ENCODE measurements around the gene CAPN10. TPM values are rescaled to one million over a fixed set of nuclear protein-coding genes. Genes with fewer than 3 reads are reported as not detected.
A peak's percentile ranks its signal among the peaks of the same experiment; 100 is the strongest.
"Not testable (repeated sequence)": the region's sequence is repeated elsewhere in the genome, so short reads cannot be mapped to it uniquely, and the experiment has no call there.

Gene CAPN10
- 10 to 100 TPM; 21.2 to 44.3 (median 36.2) TPM for total RNA-seq
- polyA plus RNA-seq = 40.1 TPM
- long read RNA-seq, donor 1, transcript CAPN10-201 (12 exons, 2,453 nt) = minor isoform, 9 of 140 reads
- long read RNA-seq, donor 1, transcript CAPN10-207 (12 exons, 2,644 nt) = major isoform, 57 of 140 reads
- long read RNA-seq, donor 1, partial matches to known transcripts = 48 of 140 reads
- long read RNA-seq, donor 1, other reads (novel, unspliced or antisense) = 20 of 140 reads
- long read RNA-seq, donor 2, transcript CAPN10-207 (12 exons, 2,644 nt) = major isoform, 43 of 104 reads
- long read RNA-seq, donor 2, transcript CAPN10-201 (12 exons, 2,453 nt) = minor isoform, 7 of 104 reads
- long read RNA-seq, donor 2, partial matches to known transcripts = 34 of 104 reads
- long read RNA-seq, donor 2, other reads (novel, unspliced or antisense) = 16 of 104 reads
- long read RNA-seq, donor 3, partial matches to known transcripts = 12 of 22 reads
- long read RNA-seq, donor 3, other reads (novel, unspliced or antisense) = 6 of 22 reads
- long read RNA-seq, donor 4, transcript CAPN10-207 (12 exons, 2,644 nt) = major isoform, 23 of 66 reads
- long read RNA-seq, donor 4, partial matches to known transcripts = 19 of 66 reads
- long read RNA-seq, donor 4, other reads (novel, unspliced or antisense) = 20 of 66 reads

DNA sequence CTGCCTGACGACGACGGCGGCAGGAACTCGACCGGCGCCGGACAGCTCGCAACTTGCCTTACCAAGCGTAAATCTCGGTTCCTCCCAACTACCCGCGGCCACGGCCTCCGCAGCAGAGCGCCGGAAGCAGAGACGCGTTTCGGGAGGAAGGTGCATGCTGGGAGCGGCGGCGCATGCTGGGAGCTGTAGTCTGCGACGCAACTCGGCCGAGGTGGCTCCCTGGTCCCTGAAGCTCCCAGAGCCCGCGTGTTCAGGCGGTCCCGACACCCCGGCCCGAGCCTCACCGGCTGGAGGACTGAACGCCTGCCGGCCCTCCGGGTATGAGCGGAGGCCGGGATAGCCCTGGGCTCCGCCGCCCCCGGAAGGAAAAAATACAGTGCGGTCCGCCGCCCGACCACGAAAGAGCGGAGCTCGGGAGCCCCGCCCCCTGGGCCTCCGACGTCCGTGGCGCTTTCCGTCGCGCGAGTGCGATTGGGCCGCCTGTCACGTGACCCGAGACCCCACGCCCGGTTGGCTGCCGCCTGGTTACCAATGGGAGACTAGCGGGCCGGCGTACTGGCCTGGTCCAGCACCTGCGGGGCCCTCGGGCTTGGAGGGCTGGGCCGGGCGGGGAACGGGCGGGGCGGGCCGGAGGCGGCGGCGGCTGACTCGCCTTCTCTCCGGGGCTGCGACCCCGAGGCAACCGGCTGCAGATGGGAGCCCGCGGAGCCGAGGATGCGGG is at the start of gene CAPN10:
TSS of gene CAPN10 (plus strand) at position 537 of the 721 bp plus-strand sequence. CDS start at position 715, 178 bp downstream.
- peaks cover 15% of the 10 kb centered on the region for H3K4me1 ChIP-seq (ENCODE audit: control insufficient read depth, insufficient read depth, low read length)
- no peaks in the 10 kb centered on the region for H3K9me3 ChIP-seq (ENCODE audit: control insufficient read depth, low read length)
- intact Hi-C loops (cut with DNase I) = no loop called here
- H3K27me3 ChIP-seq (ENCODE audit: control insufficient read depth, insufficient read depth) = no peaks in the 10 kb centered on the region
- DNase-seq = peak; percentile 99
- H3K4me3 ChIP-seq (ENCODE audit: low read length) = peak within 1 kb of the TSS; percentile 79
- H3K27ac ChIP-seq (ENCODE audit: low read length) = peak within 1 kb of the TSS; percentile 82
- under 1% methylated on average over 88 of the region's 88 CpGs for WGBS
- ATAC-seq = peak; percentile 97

- Histone ChIP-seq H3K4me3 (ENCODE audit: low read length) (no peak overlapping the region), H3K27me3 (ENCODE audit: control insufficient read depth, insufficient read depth) (no peaks in the 10 kb centered on the region), H3K4me1 (ENCODE audit: control insufficient read depth, insufficient read depth, low read length) (no peaks in the 10 kb centered on the region), H3K27ac (ENCODE audit: low read length) (no peak overlapping the region), H3K9me3 (ENCODE audit: control insufficient read depth, low read length) (no peaks in the 10 kb centered on the region)
- WGBS = 97% methylated on average over 43 of the region's 43 CpGs
- DNase-seq (no peak), ATAC-seq (no peak)
- intact Hi-C loops (cut with DNase I) = no loop called here
Measured at GRCh38 chr2:240538031-240538780, 48.3 kb upstream of the CAPN10 start.

GRCh38 chr2:240539101-240539500 is 47.4 kb upstream of the CAPN10 start:
- H3K27ac ChIP-seq (ENCODE audit: low read length); H3K27me3 ChIP-seq (ENCODE audit: control insufficient read depth, insufficient read depth); ATAC-seq; DNase-seq; intact Hi-C loops (cut with DNase I); H3K4me3 ChIP-seq (ENCODE audit: low read length); H3K4me1 ChIP-seq (ENCODE audit: control insufficient read depth, insufficient read depth, low read length); H3K9me3 ChIP-seq (ENCODE audit: control insufficient read depth, low read length): not testable (repeated sequence)
- 96% methylated on average over 17 of the region's 17 CpGs for WGBS

- DNase-seq (no peak), ATAC-seq (no peak)
- no peaks in the 10 kb centered on the region for H3K4me1 ChIP-seq (ENCODE audit: control insufficient read depth, insufficient read depth, low read length)
- no peaks in the 10 kb centered on the region for H3K27me3 ChIP-seq (ENCODE audit: control insufficient read depth, insufficient read depth)
- H3K27ac ChIP-seq (ENCODE audit: low read length) = no peak overlapping the region
- intact Hi-C loops (cut with DNase I) = no loop called here
- no peak overlapping the region for H3K4me3 ChIP-seq (ENCODE audit: low read length)
- no peaks in the 10 kb centered on the region for H3K9me3 ChIP-seq (ENCODE audit: control insufficient read depth, low read length)
Measured at GRCh38 chr2:240539906-240540305, 46.6 kb upstream of the CAPN10 start.

DNA sequence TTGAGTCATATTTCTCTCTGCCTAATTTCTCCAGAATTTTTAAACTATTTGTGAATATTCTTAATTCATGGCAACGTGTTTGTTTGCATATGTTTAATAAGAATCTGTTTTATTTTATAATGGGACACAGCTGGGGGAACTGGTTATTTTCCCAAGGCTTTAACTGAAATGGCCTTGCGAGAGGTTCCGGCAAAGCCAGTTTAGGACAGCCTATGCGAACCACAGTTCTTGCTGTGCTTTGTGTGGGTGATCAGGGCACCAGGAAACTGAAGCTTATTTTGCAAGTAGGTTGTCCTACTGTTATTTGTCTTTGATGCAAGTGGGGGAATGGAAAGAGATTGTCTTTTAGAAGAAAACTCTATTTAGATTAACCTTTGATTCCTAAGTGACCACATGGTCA is 35.2 kb upstream of the CAPN10 start:
- 96% methylated on average over 4 of the region's 4 CpGs for WGBS
- H3K9me3 ChIP-seq (ENCODE audit: control insufficient read depth, low read length) = no peaks in the 10 kb centered on the region
- no peak overlapping the region for H3K27ac ChIP-seq (ENCODE audit: low read length)
- no peak for DNase-seq
- intact Hi-C loops (cut with DNase I) = no loop called here
- H3K4me3 ChIP-seq (ENCODE audit: low read length) = no peak overlapping the region
- ATAC-seq = no peak
- H3K27me3 ChIP-seq (ENCODE audit: control insufficient read depth, insufficient read depth) = no peaks in the 10 kb centered on the region
- H3K4me1 ChIP-seq (ENCODE audit: control insufficient read depth, insufficient read depth, low read length) = no peaks in the 10 kb centered on the region

- no peaks in the 10 kb centered on the region for H3K9me3 ChIP-seq (ENCODE audit: control insufficient read depth, low read length)
- H3K27ac ChIP-seq (ENCODE audit: low read length) = no peak overlapping the region
- intact Hi-C loops (cut with DNase I) = no loop called here
- H3K4me1 ChIP-seq (ENCODE audit: control insufficient read depth, insufficient read depth, low read length) = no peaks in the 10 kb centered on the region
- H3K27me3 ChIP-seq (ENCODE audit: control insufficient read depth, insufficient read depth) = no peaks in the 10 kb centered on the region
- 46% methylated on average over 1 of the region's 1 CpG for WGBS
- DNase-seq = no peak
- H3K4me3 ChIP-seq (ENCODE audit: low read length) = no peak overlapping the region
- no peak for ATAC-seq
Measured at GRCh38 chr2:240551811-240552210, 34.7 kb upstream of the CAPN10 start.

- H3K4me3 ChIP-seq (ENCODE audit: low read length) = no peak overlapping the region
- ATAC-seq (no peak), DNase-seq (no peak)
- H3K27ac ChIP-seq (ENCODE audit: low read length) = no peak overlapping the region
- no peaks in the 10 kb centered on the region for H3K4me1 ChIP-seq (ENCODE audit: control insufficient read depth, insufficient read depth, low read length)
- no peaks in the 10 kb centered on the region for H3K27me3 ChIP-seq (ENCODE audit: control insufficient read depth, insufficient read depth)
- 84% methylated on average over 7 of the region's 7 CpGs for WGBS
- no peaks in the 10 kb centered on the region for H3K9me3 ChIP-seq (ENCODE audit: control insufficient read depth, low read length)
- intact Hi-C loops (cut with DNase I) = no loop called here
Measured at GRCh38 chr2:240553956-240554480, 32.5 kb upstream of the CAPN10 start.

- ATAC-seq (no peak), DNase-seq (peak in 2 of 3 donors; percentile 36 to 43)
- WGBS = 92% methylated on average over 17 of the region's 17 CpGs
- H3K9me3 ChIP-seq (ENCODE audit: control insufficient read depth, low read length) = no peaks in the 10 kb centered on the region
- H3K4me3 ChIP-seq (ENCODE audit: low read length) = no peak overlapping the region
- H3K27ac ChIP-seq (ENCODE audit: low read length) = no peak overlapping the region
- H3K27me3 ChIP-seq (ENCODE audit: control insufficient read depth, insufficient read depth) = no peaks in the 10 kb centered on the region
- intact Hi-C loops (cut with DNase I) = no loop called here
- peaks cover 4% of the 10 kb centered on the region for H3K4me1 ChIP-seq (ENCODE audit: control insufficient read depth, insufficient read depth, low read length)
Measured at GRCh38 chr2:240554767-240555493, 31.6 kb upstream of the CAPN10 start.

- WGBS = 94% methylated on average over 16 of the region's 16 CpGs
- no peaks in the 10 kb centered on the region for H3K27me3 ChIP-seq (ENCODE audit: control insufficient read depth, insufficient read depth)
- no peak overlapping the region for H3K4me3 ChIP-seq (ENCODE audit: low read length)
- no peak overlapping the region for H3K27ac ChIP-seq (ENCODE audit: low read length)
- DNase-seq (peak in 1 of 3 donors; percentile 19), ATAC-seq (no peak)
- no peaks in the 10 kb centered on the region for H3K9me3 ChIP-seq (ENCODE audit: control insufficient read depth, low read length)
- H3K4me1 ChIP-seq (ENCODE audit: control insufficient read depth, insufficient read depth, low read length) = peaks cover 4% of the 10 kb centered on the region
- intact Hi-C loops (cut with DNase I) = no loop called here
Measured at GRCh38 chr2:240555541-240556250, 30.8 kb upstream of the CAPN10 start.

Measured in right cardiac atrium (tissue), 5 donors.